Stomach (tissue), 4 donors: Measurements from ENCODE around the gene LIAS.

Experiments
- CTCF ChIP-seq, 7 experiments: fragments of 450-650 bp in 4 of 7; fragments of 200-600 bp in 3 of 7; sonication (generic) in 3 of 7; IDR thresholded peaks; one replicate each; pipeline ENCODE4 v1.5.1; 2016 to 2019; ENCODE audit warnings: antibody characterized with exemption in 7 of 7, control low read depth in 2 of 7, mild to moderate bottlenecking in 1 of 7
- EP300 ChIP-seq: sonication (generic); formaldehyde crosslinking; IDR thresholded peaks from one replicate; pipeline ENCODE4 v1.6.1; 2017; ENCODE audit warnings: antibody characterized with exemption
- POLR2A ChIP-seq, 4 donors: fragments of 450-650 bp; IDR thresholded peaks; one replicate each; pipeline ENCODE4 v1.6.1; 2016; ENCODE audit warnings: antibody characterized with exemption in 4 of 4, control low read depth in 2 of 4, mild to moderate bottlenecking in 1 of 4, moderate library complexity in 1 of 4
- POLR2AphosphoS5 ChIP-seq, 3 donors: sonication (generic); formaldehyde crosslinking; IDR thresholded peaks; one replicate each; pipeline ENCODE4 v1.6.1; 2016; ENCODE audit warnings: antibody characterized with exemption in 3 of 3

DNA sequence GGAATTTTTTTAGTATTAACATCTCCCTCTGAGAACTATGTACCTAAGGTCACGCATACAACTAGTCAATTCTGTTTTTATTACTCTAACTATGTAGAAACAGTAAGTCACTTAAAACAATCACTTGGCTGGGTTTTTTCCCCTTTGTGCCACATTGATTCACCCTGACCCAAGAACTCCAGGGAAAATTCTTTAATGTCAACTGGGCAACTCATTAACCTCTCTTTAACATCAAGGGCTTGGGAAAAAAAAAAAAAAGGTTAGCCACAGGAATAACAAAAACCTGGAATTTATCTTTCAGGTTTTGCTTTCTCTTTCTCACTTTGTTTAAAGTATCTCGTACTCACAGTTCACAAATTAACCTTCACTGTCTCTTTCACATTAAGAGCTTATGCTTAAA is 8.2 kb upstream of the LIAS start:
- TF ChIP-seq POLR2AphosphoS5 (IDR thresholded peaks at IDR 0.05): no peak
- TF ChIP-seq POLR2A (IDR thresholded peaks at IDR 0.05): no peak
- TF ChIP-seq CTCF (IDR thresholded peaks at IDR 0.05): no peak
- no peak for TF ChIP-seq EP300
